ENCODE results near the gene WWTR1. TPM values are rescaled to one million over a fixed set of nuclear protein-coding genes. Genes with fewer than 3 reads are reported as not detected.

WWTR1 gene
- total and polyA plus RNA-seq, 2 of the 4 experiments (the other 2 are of a cell fraction), result 38.9 to 65.3 TPM

DNA sequence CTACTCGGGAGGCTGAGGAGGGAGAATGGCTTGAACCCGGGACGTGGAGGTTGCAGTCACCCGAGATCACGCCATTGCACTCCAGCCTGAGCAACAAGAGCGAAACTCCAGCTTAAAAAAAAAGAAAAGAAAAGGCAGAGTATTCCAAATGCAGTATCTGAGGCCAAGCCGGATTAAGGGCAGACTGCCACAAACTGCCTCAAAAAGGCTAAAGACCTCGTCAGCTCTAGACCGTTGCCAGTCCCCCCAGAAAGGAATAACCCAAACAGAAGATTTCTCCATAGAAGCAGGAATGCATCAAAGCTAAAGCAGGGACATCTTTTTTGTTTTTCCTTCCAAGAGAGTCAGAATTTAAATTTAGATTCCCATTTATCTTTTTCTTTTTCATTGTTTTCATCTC is 110.4 kb downstream of the WWTR1 start:
- Histone ChIP-seq H2BK15ac (ENCODE audit: low read depth, low read length) (no peak overlapping the region), H3K9me3 (ENCODE audit: control insufficient read depth, insufficient read depth, low read length) (no peaks in the 10 kb centered on the region), H3K27me3 (ENCODE audit: control insufficient read depth, insufficient read depth, low read length) (no peaks in the 10 kb centered on the region), H3K4me3 (ENCODE audit: insufficient read depth, low read depth, low read length) (no peak overlapping the region), H3K36me3 (ENCODE audit: control insufficient read depth, insufficient read depth, low read length) (no peaks in the 10 kb centered on the region), H3K4ac (ENCODE audit: low read depth, low read length) (peak overlapping the region; percentile 76), H4K5ac (ENCODE audit: low read depth, low read length) (no peak overlapping the region), H3K79me1 (ENCODE audit: low read depth in 1 of 2, low read length in 2 of 2) (peaks cover 26 to 67% of the 10 kb centered on the region in 2 experiments), H2AFZ (replicated peaks; ENCODE audit: low read length, poor library complexity) (no peak overlapping the region), H3K4me2 (ENCODE audit: low read depth, low read length) (peak overlapping the region; percentile 47), H2AK9ac (replicated peaks; ENCODE audit: low read depth, low read length, poor library complexity) (no peak overlapping the region), H2BK20ac (ENCODE audit: low read depth, low read length) (no peak overlapping the region), H3K4me1 (ENCODE audit: control insufficient read depth, insufficient read depth, low read length) (peaks cover 17% of the 10 kb centered on the region), H2BK5ac (ENCODE audit: low read depth, low read length, poor library complexity, severe bottlenecking) (peak overlapping the region; percentile 73), H4K8ac (ENCODE audit: low read depth in 2 of 2, low read length in 2 of 2) (no peak overlapping the region), H3K14ac (replicated peaks; ENCODE audit: low read depth, low read length) (peak overlapping the region; percentile 42; the same call in 1 of the 2 replicates), H4K91ac (ENCODE audit: insufficient read depth, low read depth, low read length) (peak overlapping the region; percentile 5), H3K18ac (ENCODE audit: low read depth, low read length) (no peak overlapping the region), H3K27ac (ENCODE audit: insufficient read depth, low read length) (peak overlapping the region; percentile 72), H3K23ac (ENCODE audit: low read depth, low read length) (0 out of 2 replicates have a peak overlapping the region, but pooled peaks have one; percentile 13), H3K9me1 (ENCODE audit: insufficient read depth, low read length) (peaks cover 19% of the 10 kb centered on the region), H3K9ac (ENCODE audit: low read depth, low read length) (peak overlapping the region; percentile 20; the same call in 1 of the 2 replicates), H2BK120ac (ENCODE audit: low read depth, low read length) (peak overlapping the region; percentile 16; the same call in 1 of the 2 replicates), H3K56ac (ENCODE audit: extremely low read depth, insufficient read depth, low read length) (no peak overlapping the region), H2AK5ac (ENCODE audit: low read depth, low read length) (no peak overlapping the region), H4K20me1 (ENCODE audit: insufficient read depth, low read length) (peaks cover 13% of the 10 kb centered on the region)
- ATAC-seq (ENCODE audit: low read depth) (peak; percentile 12; the same call in 1 of the 2 replicates), DNase-seq (peak; percentile 63)
- 45% methylated on average over 5 of the region's 9 CpGs; no CpG with 5 or more reads in 1 of the 2 experiments for WGBS, 2 experiments (ENCODE audit: extremely low coverage in 2 of 2, insufficient read length in 1 of 2)
- dilution Hi-C loops (cut with HindIII; ENCODE audit: low sequenced_read_pairs, unreplicated experiment) (no loop called here), in situ Hi-C loops (cut with MboI; ENCODE audit: low sequenced_read_pairs) (no loop called here), intact Hi-C loops (cut with micrococcal nuclease) (no loop called here)
- ChIA-PET POLR2A (ENCODE audit: unreplicated experiment) (interaction anchor here (0.5 to 0.6 kb wide), 2 partner anchors 8 to 701 kb away, joined by 3 to 4 read pairs; no protein-coding TSS in a partner anchor), CTCF (interaction anchor here (0.6 to 1.1 kb wide), 5 partner anchors 9 to 145 kb away, joined by 3 to 4 read pairs (median 3); no protein-coding TSS in a partner anchor)
- TF ChIP-seq, protein P1, sequence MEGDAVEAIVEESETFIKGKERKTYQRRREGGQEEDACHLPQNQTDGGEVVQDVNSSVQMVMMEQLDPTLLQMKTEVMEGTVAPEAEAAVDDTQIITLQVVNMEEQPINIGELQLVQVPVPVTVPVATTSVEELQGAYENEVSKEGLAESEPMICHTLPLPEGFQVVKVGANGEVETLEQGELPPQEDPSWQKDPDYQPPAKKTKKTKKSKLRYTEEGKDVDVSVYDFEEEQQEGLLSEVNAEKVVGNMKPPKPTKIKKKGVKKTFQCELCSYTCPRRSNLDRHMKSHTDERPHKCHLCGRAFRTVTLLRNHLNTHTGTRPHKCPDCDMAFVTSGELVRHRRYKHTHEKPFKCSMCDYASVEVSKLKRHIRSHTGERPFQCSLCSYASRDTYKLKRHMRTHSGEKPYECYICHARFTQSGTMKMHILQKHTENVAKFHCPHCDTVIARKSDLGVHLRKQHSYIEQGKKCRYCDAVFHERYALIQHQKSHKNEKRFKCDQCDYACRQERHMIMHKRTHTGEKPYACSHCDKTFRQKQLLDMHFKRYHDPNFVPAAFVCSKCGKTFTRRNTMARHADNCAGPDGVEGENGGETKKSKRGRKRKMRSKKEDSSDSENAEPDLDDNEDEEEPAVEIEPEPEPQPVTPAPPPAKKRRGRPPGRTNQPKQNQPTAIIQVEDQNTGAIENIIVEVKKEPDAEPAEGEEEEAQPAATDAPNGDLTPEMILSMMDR (conservative IDR thresholded peaks at IDR 0.05; ENCODE audit: low read depth, low read length), result no peak
- no peak for TF ChIP-seq FOS (IDR thresholded peaks at IDR 0.05; ENCODE audit: low read depth, low read length)
- TF ChIP-seq CHD1 (IDR thresholded peaks at IDR 0.05; ENCODE audit: low read depth, low read length), result no peak
- no peak for TF ChIP-seq CEBPB (IDR thresholded peaks at IDR 0.05; ENCODE audit: low read depth, low read length)
- TF ChIP-seq NFE2L2 (IDR thresholded peaks at IDR 0.05; ENCODE audit: low read depth, low read length), result no peak
- no peak for TF ChIP-seq SMC3 (IDR thresholded peaks at IDR 0.05; ENCODE audit: low read depth, low read length)
- TF ChIP-seq MAFK (IDR thresholded peaks at IDR 0.05; ENCODE audit: low read depth, low read length), result no peak
- no peak for TF ChIP-seq MAZ (IDR thresholded peaks at IDR 0.05; ENCODE audit: borderline replicate concordance, low read depth, low read length)
- no peak for TF ChIP-seq MXI1 (IDR thresholded peaks at IDR 0.05; ENCODE audit: borderline replicate concordance, low read depth, low read length)
- no peak for TF ChIP-seq POLR2A (IDR thresholded peaks at IDR 0.05; ENCODE audit: low read depth, low read length)
- TF ChIP-seq RFX5 (IDR thresholded peaks at IDR 0.05; ENCODE audit: low read depth, low read length), result no peak
- no peak for TF ChIP-seq RAD21 (IDR thresholded peaks at IDR 0.05; ENCODE audit: low read length)
- no peak for TF ChIP-seq RCOR1 (IDR thresholded peaks at IDR 0.05; ENCODE audit: insufficient replicate concordance, low read length)
- no TSS peak for BruUV-seq (replicated peaks)

Measured in IMR-90 (cell line).